ENCODE data around the gene RCVRN. TPM values are rescaled to one million over a fixed set of nuclear protein-coding genes. Genes with fewer than 3 reads are reported as not detected.
A peak's percentile ranks its signal among the peaks of the same experiment; 100 is the strongest.

RCVRN gene
- total and polyA plus RNA-seq, 3 experiments from 2014 or later = not detected

GRCh38 chr17:9900044-9900594 lies 5.0 kb downstream of the RCVRN start:
- Histone ChIP-seq H3K9me3 (ENCODE audit: low read length) (no peaks in the 10 kb centered on the region), H3K36me3 (ENCODE audit: insufficient read depth, low read length) (no peaks in the 10 kb centered on the region), H3K4me3 (ENCODE audit: low read length) (no peak overlapping the region), H3K4me1 (ENCODE audit: insufficient read depth, low read length) (no peaks in the 10 kb centered on the region), H3K27ac (ENCODE audit: low read depth, low read length) (no peak overlapping the region), H3K27me3 (ENCODE audit: insufficient read depth, low read length, poor library complexity, severe bottlenecking) (no peaks in the 10 kb centered on the region)
- peak overlapping the region in 1 of 8 donors; percentile 8 for H3K27ac Mint-ChIP-seq
- peak overlapping the region in 1 of 7 donors; percentile 49 for H3K4me3 Mint-ChIP-seq
- no peaks in the 10 kb centered on the region for H3K36me3 Mint-ChIP-seq
- H3K9me3 Mint-ChIP-seq = no peaks in the 10 kb centered on the region
- H3K27me3 Mint-ChIP-seq = peaks cover 4 to 16% of the 10 kb centered on the region in 2 donors
- ChIA-PET POLR2A (no interaction called here), CTCF (no interaction called here)
- H3K4me1 Mint-ChIP-seq = no peaks in the 10 kb centered on the region
- DNase-seq = no peak

- no peak for DNase-seq
- no peak overlapping the region for H3K4me3 Mint-ChIP-seq
- H3K36me3 ChIP-seq (ENCODE audit: insufficient read depth, low read length) = no peaks in the 10 kb centered on the region
- no peaks in the 10 kb centered on the region for H3K27me3 ChIP-seq (ENCODE audit: insufficient read depth, low read length, poor library complexity, severe bottlenecking)
- H3K4me1 Mint-ChIP-seq = no peaks in the 10 kb centered on the region
- no peaks in the 10 kb centered on the region for H3K9me3 Mint-ChIP-seq
- H3K27ac Mint-ChIP-seq = no peak overlapping the region
- H3K4me1 ChIP-seq (ENCODE audit: insufficient read depth, low read length) = no peaks in the 10 kb centered on the region
- H3K9me3 ChIP-seq (ENCODE audit: low read length) = no peaks in the 10 kb centered on the region
- no peaks in the 10 kb centered on the region for H3K36me3 Mint-ChIP-seq
- H3K4me3 ChIP-seq (ENCODE audit: low read length) = no peak overlapping the region
- CTCF ChIA-PET = no interaction called here
- peaks cover 4 to 19% of the 10 kb centered on the region in 2 donors for H3K27me3 Mint-ChIP-seq
- no peak overlapping the region for H3K27ac ChIP-seq (ENCODE audit: low read depth, low read length)
- POLR2A ChIA-PET = no interaction called here
Measured at GRCh38 chr17:9899280-9900043, 5.6 kb downstream of the RCVRN start.

GRCh38 chr17:9898812-9899211 lies 6.3 kb downstream of the RCVRN start:
- no peaks in the 10 kb centered on the region for H3K4me1 Mint-ChIP-seq
- Histone ChIP-seq H3K4me3 (ENCODE audit: low read length) (no peak overlapping the region), H3K27me3 (ENCODE audit: insufficient read depth, low read length, poor library complexity, severe bottlenecking) (no peaks in the 10 kb centered on the region), H3K36me3 (ENCODE audit: insufficient read depth, low read length) (no peaks in the 10 kb centered on the region), H3K9me3 (ENCODE audit: low read length) (no peaks in the 10 kb centered on the region), H3K4me1 (ENCODE audit: insufficient read depth, low read length) (no peaks in the 10 kb centered on the region), H3K27ac (ENCODE audit: low read depth, low read length) (no peak overlapping the region)
- H3K36me3 Mint-ChIP-seq = no peaks in the 10 kb centered on the region
- no peak overlapping the region for H3K4me3 Mint-ChIP-seq
- no peaks in the 10 kb centered on the region for H3K9me3 Mint-ChIP-seq
- POLR2A ChIA-PET = no interaction called here
- H3K27me3 Mint-ChIP-seq = peaks cover 6 to 25% of the 10 kb centered on the region in 2 donors
- DNase-seq = no peak
- CTCF ChIA-PET = no interaction called here
- H3K27ac Mint-ChIP-seq = no peak overlapping the region

- peaks cover 10 to 32% of the 10 kb centered on the region in 2 donors for H3K27me3 Mint-ChIP-seq
- H3K4me1 Mint-ChIP-seq = no peaks in the 10 kb centered on the region
- H3K27ac Mint-ChIP-seq = peak overlapping the region in 1 of 8 donors; percentile 66
- Histone ChIP-seq H3K4me1 (ENCODE audit: insufficient read depth, low read length) (no peaks in the 10 kb centered on the region), H3K27ac (ENCODE audit: low read depth, low read length) (no peak overlapping the region), H3K27me3 (ENCODE audit: insufficient read depth, low read length, poor library complexity, severe bottlenecking) (no peaks in the 10 kb centered on the region), H3K36me3 (ENCODE audit: insufficient read depth, low read length) (no peaks in the 10 kb centered on the region), H3K4me3 (ENCODE audit: low read length) (no peak overlapping the region), H3K9me3 (ENCODE audit: low read length) (no peaks in the 10 kb centered on the region)
- ChIA-PET POLR2A (no interaction called here), CTCF (no interaction called here)
- no peaks in the 10 kb centered on the region for H3K9me3 Mint-ChIP-seq
- H3K4me3 Mint-ChIP-seq = no peak overlapping the region
- H3K36me3 Mint-ChIP-seq = no peaks in the 10 kb centered on the region
- no peak for DNase-seq
Measured at GRCh38 chr17:9897372-9897968, 7.6 kb downstream of the RCVRN start.

GRCh38 chr17:9895923-9896322 lies 9.1 kb downstream of the RCVRN start:
- no peak for DNase-seq
- no peaks in the 10 kb centered on the region for H3K9me3 Mint-ChIP-seq
- no peaks in the 10 kb centered on the region for H3K4me1 ChIP-seq (ENCODE audit: insufficient read depth, low read length)
- H3K4me3 ChIP-seq (ENCODE audit: low read length) = no peak overlapping the region
- no peaks in the 10 kb centered on the region for H3K27me3 ChIP-seq (ENCODE audit: insufficient read depth, low read length, poor library complexity, severe bottlenecking)
- H3K4me3 Mint-ChIP-seq = no peak overlapping the region
- no peaks in the 10 kb centered on the region for H3K4me1 Mint-ChIP-seq
- ChIA-PET CTCF (interaction anchor here (1.0 kb wide), 1 partner anchor 9 kb away, joined by 4 read pairs; no protein-coding TSS in a partner anchor), POLR2A (no interaction called here)
- no peaks in the 10 kb centered on the region for H3K36me3 ChIP-seq (ENCODE audit: insufficient read depth, low read length)
- peaks cover 10 to 32% of the 10 kb centered on the region in 2 donors for H3K27me3 Mint-ChIP-seq
- no peaks in the 10 kb centered on the region for H3K9me3 ChIP-seq (ENCODE audit: low read length)
- H3K36me3 Mint-ChIP-seq = no peaks in the 10 kb centered on the region
- H3K27ac ChIP-seq (ENCODE audit: low read depth, low read length) = no peak overlapping the region
- H3K27ac Mint-ChIP-seq = no peak overlapping the region

- H3K9me3 Mint-ChIP-seq = no peaks in the 10 kb centered on the region
- POLR2A ChIA-PET = no interaction called here
- CTCF ChIA-PET = no interaction called here
- Histone ChIP-seq H3K36me3 (ENCODE audit: insufficient read depth, low read length) (no peaks in the 10 kb centered on the region), H3K9me3 (ENCODE audit: low read length) (no peaks in the 10 kb centered on the region), H3K4me3 (ENCODE audit: low read length) (no peak overlapping the region), H3K27me3 (ENCODE audit: insufficient read depth, low read length, poor library complexity, severe bottlenecking) (no peaks in the 10 kb centered on the region), H3K27ac (ENCODE audit: low read depth, low read length) (no peak overlapping the region), H3K4me1 (ENCODE audit: insufficient read depth, low read length) (no peaks in the 10 kb centered on the region)
- no peak overlapping the region for H3K4me3 Mint-ChIP-seq
- no peak overlapping the region for H3K27ac Mint-ChIP-seq
- no peaks in the 10 kb centered on the region for H3K4me1 Mint-ChIP-seq
- no peak for DNase-seq
- peaks cover 12 to 28% of the 10 kb centered on the region in 2 donors for H3K27me3 Mint-ChIP-seq
- H3K36me3 Mint-ChIP-seq = no peaks in the 10 kb centered on the region
Measured at GRCh38 chr17:9894231-9894630, 10.8 kb downstream of the RCVRN start.

GRCh38 chr17:9893411-9894012 lies 11.6 kb downstream of the RCVRN start:
- Mint-ChIP-seq H3K4me3 (no peak overlapping the region), H3K9me3 (no peaks in the 10 kb centered on the region), H3K27ac (no peak overlapping the region), H3K36me3 (no peaks in the 10 kb centered on the region), H3K4me1 (no peaks in the 10 kb centered on the region), H3K27me3 (peaks cover 12 to 28% of the 10 kb centered on the region in 2 donors)
- ChIA-PET POLR2A (no interaction called here), CTCF (no interaction called here)
- H3K9me3 ChIP-seq (ENCODE audit: low read length) = no peaks in the 10 kb centered on the region
- H3K27ac ChIP-seq (ENCODE audit: low read depth, low read length) = no peak overlapping the region
- no peak overlapping the region for H3K4me3 ChIP-seq (ENCODE audit: low read length)
- no peaks in the 10 kb centered on the region for H3K4me1 ChIP-seq (ENCODE audit: insufficient read depth, low read length)
- H3K36me3 ChIP-seq (ENCODE audit: insufficient read depth, low read length) = no peaks in the 10 kb centered on the region
- H3K27me3 ChIP-seq (ENCODE audit: insufficient read depth, low read length, poor library complexity, severe bottlenecking) = no peaks in the 10 kb centered on the region
- no peak for DNase-seq

- Histone ChIP-seq H3K27ac (ENCODE audit: low read depth, low read length) (no peak overlapping the region), H3K4me1 (ENCODE audit: insufficient read depth, low read length) (no peaks in the 10 kb centered on the region), H3K36me3 (ENCODE audit: insufficient read depth, low read length) (no peaks in the 10 kb centered on the region), H3K27me3 (ENCODE audit: insufficient read depth, low read length, poor library complexity, severe bottlenecking) (no peaks in the 10 kb centered on the region), H3K4me3 (ENCODE audit: low read length) (no peak overlapping the region), H3K9me3 (ENCODE audit: low read length) (no peaks in the 10 kb centered on the region)
- Mint-ChIP-seq H3K27ac (peak overlapping the region in 1 of 8 donors; percentile 56), H3K4me1 (no peaks in the 10 kb centered on the region), H3K4me3 (no peak overlapping the region), H3K27me3 (peaks cover 13 to 21% of the 10 kb centered on the region in 2 donors), H3K36me3 (no peaks in the 10 kb centered on the region), H3K9me3 (peaks cover 0 to 2% (median 0%) of the 10 kb centered on the region in 5 donors)
- POLR2A ChIA-PET = no interaction called here
- CTCF ChIA-PET = no interaction called here
- DNase-seq = no peak
Measured at GRCh38 chr17:9890124-9890523, 14.9 kb downstream of the RCVRN start.
